Fibroblast of pulmonary artery (primary cell): ENCODE measurements around the gene PSMA7.

Experiments
- DNase-seq: peaks from one replicate; pipeline ENCODE4 v3.0.0-alpha.2; 2010; ENCODE audit warnings: low read depth
- H3K4me3 ChIP-seq: replicated peaks from 2 replicates; pipeline ENCODE4 v1.5.1; 2011; ENCODE audit warnings: low read depth, mild to moderate bottlenecking, control low read depth, low read length, moderate library complexity
- TF ChIP-seq, protein P1 (sequence below): IDR thresholded peaks from 2 replicates; pipeline ENCODE4 v1.5.1; 2011; ENCODE audit warnings: mild to moderate bottlenecking, control low read depth, low read length, inconsistent platforms; ENCODE audit errors: missing control alignments

PSMA7 gene

GRCh38 chr20:62088258-62089127 is 54.7 kb downstream of the PSMA7 start:
- TF ChIP-seq, protein P1, sequence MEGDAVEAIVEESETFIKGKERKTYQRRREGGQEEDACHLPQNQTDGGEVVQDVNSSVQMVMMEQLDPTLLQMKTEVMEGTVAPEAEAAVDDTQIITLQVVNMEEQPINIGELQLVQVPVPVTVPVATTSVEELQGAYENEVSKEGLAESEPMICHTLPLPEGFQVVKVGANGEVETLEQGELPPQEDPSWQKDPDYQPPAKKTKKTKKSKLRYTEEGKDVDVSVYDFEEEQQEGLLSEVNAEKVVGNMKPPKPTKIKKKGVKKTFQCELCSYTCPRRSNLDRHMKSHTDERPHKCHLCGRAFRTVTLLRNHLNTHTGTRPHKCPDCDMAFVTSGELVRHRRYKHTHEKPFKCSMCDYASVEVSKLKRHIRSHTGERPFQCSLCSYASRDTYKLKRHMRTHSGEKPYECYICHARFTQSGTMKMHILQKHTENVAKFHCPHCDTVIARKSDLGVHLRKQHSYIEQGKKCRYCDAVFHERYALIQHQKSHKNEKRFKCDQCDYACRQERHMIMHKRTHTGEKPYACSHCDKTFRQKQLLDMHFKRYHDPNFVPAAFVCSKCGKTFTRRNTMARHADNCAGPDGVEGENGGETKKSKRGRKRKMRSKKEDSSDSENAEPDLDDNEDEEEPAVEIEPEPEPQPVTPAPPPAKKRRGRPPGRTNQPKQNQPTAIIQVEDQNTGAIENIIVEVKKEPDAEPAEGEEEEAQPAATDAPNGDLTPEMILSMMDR = no peak
- DNase-seq = peak; percentile 92
- no peak overlapping the region for H3K4me3 ChIP-seq

GRCh38 chr20:62087632-62088031 is 55.6 kb downstream of the PSMA7 start:
- H3K4me3 ChIP-seq = no peak overlapping the region
- TF ChIP-seq, protein P1 = no peak
- no peak for DNase-seq

- no peak overlapping the region for H3K4me3 ChIP-seq
- no peak for DNase-seq
- TF ChIP-seq, protein P1 = no peak
Measured at GRCh38 chr20:62087227-62087626, 56.0 kb downstream of the PSMA7 start.
